Small intestine (tissue), 7 donors: Measurements from ENCODE around the gene KCNG3. TPM values are rescaled to one million over a fixed set of nuclear protein-coding genes. Genes with fewer than 3 reads are reported as not detected.
"Not testable (repeated sequence)": the region's sequence is repeated elsewhere in the genome, so short reads cannot be mapped to it uniquely, and the experiment has no call there.

Experiments used
- DNase-seq, 2 donors: peaks; one replicate each; pipeline versions ENCODE4 v3.0.0 to v3.0.0-alpha.2; 2013
- FAIRE-seq: peaks from 2 replicates; lab custom pipeline; 2012; peaks lifted over from hg19 to GRCh38; lab: Jason Lieb, UNC
- H3K27ac ChIP-seq, 3 donors: one replicate each; pipeline ENCODE4 v1.5.1; 2013; ENCODE audit warnings: low read length in 2 of 3, mild to moderate bottlenecking in 2 of 3, control low read depth in 1 of 3, inconsistent platforms in 1 of 3, low read depth in 1 of 3, moderate library complexity in 1 of 3
- H3K27me3 ChIP-seq, 3 donors: one replicate each; pipeline ENCODE4 v1.6.1; 2013; ENCODE audit warnings: low read length in 3 of 3, inconsistent platforms in 1 of 3; ENCODE audit not compliant: control insufficient read depth in 3 of 3, insufficient read depth in 3 of 3
- H3K36me3 ChIP-seq, 3 donors: one replicate each; pipeline ENCODE4 v1.6.1; 2013; ENCODE audit warnings: low read length in 3 of 3, inconsistent platforms in 1 of 3, low read depth in 1 of 3, mild to moderate bottlenecking in 1 of 3, moderate library complexity in 1 of 3; ENCODE audit not compliant: control insufficient read depth in 3 of 3, insufficient read depth in 2 of 3
- H3K4me1 ChIP-seq, 3 donors: one replicate each; pipeline ENCODE4 v1.6.1; 2013; ENCODE audit warnings: low read length in 2 of 3, inconsistent platforms in 1 of 3, low read depth in 1 of 3, mild to moderate bottlenecking in 1 of 3, moderate library complexity in 1 of 3; ENCODE audit not compliant: control insufficient read depth in 3 of 3, insufficient read depth in 2 of 3
- H3K4me3 ChIP-seq, 3 donors: one replicate each; pipeline ENCODE4 v1.5.1; 2013; ENCODE audit warnings: low read length in 3 of 3, control low read depth in 1 of 3, inconsistent platforms in 1 of 3, low read depth in 1 of 3, mild to moderate bottlenecking in 1 of 3, moderate library complexity in 1 of 3
- H3K9me3 ChIP-seq, 2 donors: one replicate each; pipeline ENCODE4 v1.6.1; 2013; ENCODE audit warnings: low read depth in 1 of 2, low read length in 1 of 2; ENCODE audit not compliant: control insufficient read depth in 2 of 2, insufficient read depth in 1 of 2
- WGBS, 3 donors: extraction: QIAGEN DNeasy Blood & Tissue Kit; methylation state at CpG; one replicate each; pipeline ENCODE4 v1.1.7; 2013; 5-methylcytosine and 5-hydroxymethylcytosine counted together
- polyA plus RNA-seq, 4 donors: library from polyadenylated mRNA; stranded (reverse) in 3 of 4; unstranded in 1 of 4; fragments of 200-250 nt in 3 of 4; fragments of 120-200 nt in 1 of 4; gene quantifications; one replicate each; pipeline versions ENCODE4 v1.2.1 to v1.2.3, GENCODE V29; 2013
- donor health status: healthy with polysubstance abuse.
- donor health status: control.
- donor health status: control.
- donor health status: Bipolar disorder and iron deficiency.
- donor health status: healthy.

The KCNG3 gene
- polyA plus RNA-seq, 4 donors: 0.03 to 0.15 TPM; not detected in 2

- peak; percentile 15 for FAIRE-seq
- Histone ChIP-seq H3K27ac (no peak overlapping the region), H3K27me3 (no peaks in the 10 kb centered on the region), H3K36me3 (no peaks in the 10 kb centered on the region), H3K4me1 (peaks cover 0 to 7% (median 0%) of the 10 kb centered on the region in 3 donors), H3K9me3 (peaks cover 0 to 11% of the 10 kb centered on the region in 2 donors), H3K4me3 (no peak overlapping the region)
- WGBS, 3 donors: 20 to 62% (median 50%) methylated on average over 3 of the region's 3 CpGs
- DNase-seq: peak; percentile 58 to 73
Measured at GRCh38 chr2:42410742-42411514, 82.9 kb downstream of the KCNG3 start.

GRCh38 chr2:42408009-42408408, 85.8 kb downstream of the KCNG3 start:
- H3K36me3 ChIP-seq: no peaks in the 10 kb centered on the region
- no peak for FAIRE-seq
- no peak overlapping the region for H3K27ac ChIP-seq
- H3K27me3 ChIP-seq: no peaks in the 10 kb centered on the region
- WGBS, 3 donors: 93 to 99% (median 97%) methylated on average over 7 to 8 of the region's 8 CpGs
- H3K4me3 ChIP-seq: no peak overlapping the region
- H3K4me1 ChIP-seq: peaks cover 0 to 7% (median 0%) of the 10 kb centered on the region in 3 donors
- H3K9me3 ChIP-seq: peaks cover 0 to 7% of the 10 kb centered on the region in 2 donors
- DNase-seq: no peak

GRCh38 chr2:42407476-42407875, 86.3 kb downstream of the KCNG3 start:
- Histone ChIP-seq H3K36me3 (no peaks in the 10 kb centered on the region), H3K27ac (no peak overlapping the region), H3K4me1 (peaks cover 0 to 7% (median 0%) of the 10 kb centered on the region in 3 donors), H3K4me3 (no peak overlapping the region), H3K27me3 (no peaks in the 10 kb centered on the region), H3K9me3 (peaks cover 0 to 7% of the 10 kb centered on the region in 2 donors)
- WGBS, 3 donors: 62 to 75% (median 62%) methylated on average over 6 of the region's 6 CpGs
- DNase-seq: no peak
- FAIRE-seq: no peak

- Histone ChIP-seq H3K36me3 (no peaks in the 10 kb centered on the region), H3K9me3 (peaks cover 0 to 7% of the 10 kb centered on the region in 2 donors), H3K4me1 (peaks cover 0 to under 1% (median 0%) of the 10 kb centered on the region in 3 donors), H3K27ac (no peak overlapping the region), H3K27me3 (no peaks in the 10 kb centered on the region), H3K4me3 (no peak overlapping the region)
- WGBS, 3 donors: 70 to 83% (median 73%) methylated on average over 4 of the region's 4 CpGs
- DNase-seq (no peak), FAIRE-seq (no peak)
Measured at GRCh38 chr2:42404676-42405075, 89.1 kb downstream of the KCNG3 start.

GRCh38 chr2:42401773-42402172, 92.0 kb downstream of the KCNG3 start:
- DNase-seq (no peak), FAIRE-seq (no peak)
- H3K4me3 ChIP-seq: no peak overlapping the region
- no peaks in the 10 kb centered on the region for H3K4me1 ChIP-seq
- WGBS, 3 donors: 88 to 93% (median 92%) methylated on average over 6 of the region's 6 CpGs
- no peak overlapping the region for H3K27ac ChIP-seq
- H3K9me3 ChIP-seq: no peaks in the 10 kb centered on the region
- no peaks in the 10 kb centered on the region for H3K27me3 ChIP-seq
- H3K36me3 ChIP-seq: no peaks in the 10 kb centered on the region

GRCh38 chr2:42398052-42398451, 95.7 kb downstream of the KCNG3 start:
- not testable (repeated sequence) for H3K4me1 ChIP-seq, DNase-seq, FAIRE-seq, H3K36me3 ChIP-seq, H3K27ac ChIP-seq, H3K9me3 ChIP-seq, H3K27me3 ChIP-seq, H3K4me3 ChIP-seq
- 95 to 96% (median 96%) methylated on average over 11 of the region's 11 CpGs for WGBS, 3 donors

GRCh38 chr2:42393320-42393719, 100.5 kb downstream of the KCNG3 start:
- not testable (repeated sequence) for H3K27me3 ChIP-seq, H3K36me3 ChIP-seq, H3K4me3 ChIP-seq, H3K4me1 ChIP-seq, FAIRE-seq, DNase-seq, H3K9me3 ChIP-seq, H3K27ac ChIP-seq
- WGBS, 3 donors: 96 to 100% (median 98%) methylated on average over 3 of the region's 3 CpGs

- Histone ChIP-seq H3K36me3 (no peaks in the 10 kb centered on the region), H3K27ac (no peak overlapping the region), H3K9me3 (no peaks in the 10 kb centered on the region), H3K4me1 (no peaks in the 10 kb centered on the region), H3K27me3 (no peaks in the 10 kb centered on the region), H3K4me3 (no peak overlapping the region)
- DNase-seq: no peak
- 95 to 100% (median 100%) methylated on average over 1 of the region's 1 CpG for WGBS, 3 donors
- FAIRE-seq: no peak
Measured at GRCh38 chr2:42392191-42392590, 101.6 kb downstream of the KCNG3 start.
